Prostate gland (tissue), 2 donors: ENCODE measurements around the gene ADAMTS2.

Experiments
- CTCF ChIP-seq, 4 experiments: fragments of 200-600 bp in 2 of 4; fragments of 450-650 bp in 2 of 4; sonication (generic) in 2 of 4; IDR thresholded peaks; 1 replicate in 3 of 4; 2 replicates in 1 of 4; pipeline ENCODE4 v1.5.1; 2016 to 2019; ENCODE audit warnings: antibody characterized with exemption in 4 of 4, mild to moderate bottlenecking in 2 of 4, moderate library complexity in 2 of 4
- POLR2A ChIP-seq: fragments of 450-650 bp; IDR thresholded peaks from one replicate; pipeline ENCODE4 v1.6.1; 2016; ENCODE audit warnings: antibody characterized with exemption, mild to moderate bottlenecking
- POLR2AphosphoS5 ChIP-seq: sonication (generic); formaldehyde crosslinking; IDR thresholded peaks from one replicate; pipeline ENCODE4 v1.6.1; 2017; ENCODE audit warnings: antibody characterized with exemption

- TF ChIP-seq CTCF (IDR thresholded peaks at IDR 0.05) (no peak), POLR2A (no peak), POLR2AphosphoS5 (no peak)
These were observed 279.6 kb downstream of the ADAMTS2 start for GRCh38 chr5:179065703-179066102.
